Liver (tissue), 9 donors: ENCODE results near the gene HMSD. TPM values are rescaled to one million over a fixed set of nuclear protein-coding genes. Genes with fewer than 3 reads are reported as not detected.

ENCODE experiments used
- DNase-seq: peaks from one replicate; pipeline ENCODE4 v3.0.0-alpha.2; 2017; ENCODE audit warnings: low spot score
- H3K27ac ChIP-seq, 2 donors: one replicate each; pipeline ENCODE4 v1.7.0; 2013; ENCODE audit warnings: inconsistent platforms in 2 of 2, low read length in 2 of 2, control low read depth in 1 of 2, low read depth in 1 of 2, mild to moderate bottlenecking in 1 of 2
- H3K27me3 ChIP-seq, 4 donors: one replicate each; pipeline versions ENCODE4 v1.6.1 to v1.7.0; 2013; ENCODE audit warnings: low read length in 3 of 4, inconsistent platforms in 1 of 4, mild to moderate bottlenecking in 1 of 4, moderate library complexity in 1 of 4; ENCODE audit not compliant: control insufficient read depth in 4 of 4, insufficient read depth in 4 of 4
- H3K36me3 ChIP-seq, 4 donors: one replicate each; pipeline versions ENCODE4 v1.6.1 to v1.7.0; 2013; ENCODE audit warnings: low read length in 3 of 4, mild to moderate bottlenecking in 3 of 4, low read depth in 1 of 4, moderate library complexity in 1 of 4; ENCODE audit not compliant: control insufficient read depth in 4 of 4, insufficient read depth in 3 of 4
- H3K4me1 ChIP-seq, 4 donors: one replicate each; pipeline versions ENCODE4 v1.6.1 to v1.7.0; 2013; ENCODE audit warnings: low read length in 3 of 4, mild to moderate bottlenecking in 3 of 4, moderate library complexity in 1 of 4; ENCODE audit not compliant: control insufficient read depth in 4 of 4, insufficient read depth in 4 of 4
- H3K4me3 ChIP-seq, 3 donors: one replicate each; pipeline versions ENCODE4 v1.6.1 to v1.7.0; 2013; ENCODE audit warnings: low read length in 3 of 3, control low read depth in 1 of 3, low read depth in 1 of 3, mild to moderate bottlenecking in 1 of 3
- H3K9ac ChIP-seq, 2 donors: one replicate each; pipeline ENCODE4 v1.7.0; 2013; ENCODE audit warnings: low read length in 2 of 2, mild to moderate bottlenecking in 2 of 2, moderate library complexity in 2 of 2, control low read depth in 1 of 2, low read depth in 1 of 2
- H3K9me3 ChIP-seq, 4 donors: one replicate each; pipeline versions ENCODE4 v1.6.1 to v1.7.0; 2013; ENCODE audit warnings: low read length in 3 of 4; ENCODE audit not compliant: control insufficient read depth in 4 of 4
- ATF3 ChIP-seq: IDR thresholded peaks from 2 replicates; pipeline ENCODE4 v1.6.1; 2016; ENCODE audit warnings: antibody characterized with exemption
- CTCF ChIP-seq: fragments of 150-350 bp; IDR thresholded peaks from 2 replicates; pipeline ENCODE4 v1.5.1; 2017; ENCODE audit warnings: improper control_type of control experiment, low read depth, low read length; ENCODE audit not compliant: missing input control
- EGR1 ChIP-seq, 2 donors: IDR thresholded peaks; 2 replicates each; pipeline ENCODE4 v1.6.1; 2016 to 2018; ENCODE audit warnings: antibody characterized with exemption in 2 of 2, low read depth in 2 of 2
- FOXA2 ChIP-seq: IDR thresholded peaks from 2 replicates; pipeline ENCODE4 v1.6.1; 2016; ENCODE audit warnings: antibody characterized with exemption
- GABPA ChIP-seq, 2 donors: IDR thresholded peaks in 1 of 2; conservative IDR thresholded peaks in 1 of 2; 2 replicates each; pipeline ENCODE4 v1.6.1; 2016; ENCODE audit warnings: antibody characterized with exemption in 2 of 2, mild to moderate bottlenecking in 1 of 2, moderate library complexity in 1 of 2
- HNF4A ChIP-seq, 2 donors: conservative IDR thresholded peaks; 2 replicates each; pipeline ENCODE4 v1.6.1; 2016; ENCODE audit warnings: antibody characterized with exemption in 2 of 2, mild to moderate bottlenecking in 2 of 2
- HNF4G ChIP-seq: IDR thresholded peaks from 2 replicates; pipeline ENCODE4 v1.6.1; 2016; ENCODE audit warnings: antibody characterized with exemption
- JUND ChIP-seq, 2 donors: IDR thresholded peaks; 2 replicates each; pipeline ENCODE4 v1.6.1; 2016; ENCODE audit warnings: antibody characterized with exemption in 2 of 2
- MAX ChIP-seq: IDR thresholded peaks from 2 replicates; pipeline ENCODE4 v1.6.1; 2016; ENCODE audit warnings: antibody characterized with exemption
- NR2F2 ChIP-seq: IDR thresholded peaks from 2 replicates; pipeline ENCODE4 v1.6.1; 2016; ENCODE audit warnings: antibody characterized with exemption
- RAD21 ChIP-seq, 2 donors: IDR thresholded peaks; 2 replicates each; pipeline ENCODE4 v1.6.1; 2016; ENCODE audit warnings: antibody characterized with exemption in 2 of 2, mild to moderate bottlenecking in 2 of 2
- REST ChIP-seq: IDR thresholded peaks from 2 replicates; pipeline ENCODE4 v1.6.1; 2016; ENCODE audit warnings: antibody characterized with exemption, mild to moderate bottlenecking
- RXRA ChIP-seq, 2 donors: IDR thresholded peaks; 2 replicates each; pipeline ENCODE4 v1.6.1; 2017 to 2018; ENCODE audit warnings: antibody characterized with exemption in 2 of 2, mild to moderate bottlenecking in 1 of 2
- SP1 ChIP-seq: IDR thresholded peaks from 2 replicates; pipeline ENCODE4 v1.6.1; 2018; ENCODE audit warnings: antibody characterized with exemption, mild to moderate bottlenecking
- TAF1 ChIP-seq: conservative IDR thresholded peaks from 2 replicates; pipeline ENCODE4 v1.6.1; 2016; ENCODE audit warnings: antibody characterized with exemption, mild to moderate bottlenecking
- YY1 ChIP-seq: IDR thresholded peaks from 2 replicates; pipeline ENCODE4 v1.6.1; 2016; ENCODE audit warnings: antibody characterized with exemption, mild to moderate bottlenecking
- ZBTB33 ChIP-seq: IDR thresholded peaks from 2 replicates; pipeline ENCODE4 v1.6.1; 2016; ENCODE audit warnings: antibody characterized with exemption
- WGBS: extraction: QIAGEN DNeasy Blood & Tissue Kit; methylation state at CpG from one replicate; pipeline ENCODE4 v1.1.7; 2013; 5-methylcytosine and 5-hydroxymethylcytosine counted together
- polyA plus RNA-seq, 2 donors: library from polyadenylated mRNA; stranded (reverse) in 1 of 2; unstranded in 1 of 2; fragments of 200-250 nt in 1 of 2; fragments of >200 nt in 1 of 2; fragmentation: Nextera tagmentation in 1 of 2; extraction: Ambion mirVana in 1 of 2; gene quantifications; one replicate each; pipeline versions ENCODE4 v1.2.1 to v1.2.3, GENCODE V29; 2013 to 2015
- total RNA-seq, 2 donors: library from RNA; depleted of rRNA; stranded (reverse); fragments of >200 nt; gene quantifications; one replicate each; pipeline ENCODE4 v1.2.3, GENCODE V29; 2014
- donor health status: healthy.
- donor health status: healthy.
- donor health status: healthy.
- donor health status: healthy.
- donor health status: healthy.

HMSD gene
- total and polyA plus RNA-seq, 4 donors = 0.13 to 0.28 (median 0.14) TPM; not detected in 1

- 53% methylated on average over 2 of the region's 2 CpGs for WGBS
- Histone ChIP-seq H3K27me3 (no peaks in the 10 kb centered on the region), H3K9me3 (no peaks in the 10 kb centered on the region), H3K9ac (no peak overlapping the region), H3K4me3 (no peak overlapping the region), H3K36me3 (no peaks in the 10 kb centered on the region), H3K4me1 (no peaks in the 10 kb centered on the region), H3K27ac (no peak overlapping the region)
- no peak for DNase-seq
- TF ChIP-seq HNF4G (no peak), HNF4A (conservative IDR thresholded peaks at IDR 0.05) (no peak)
Observed at GRCh38 chr18:63999871-64000270, 50.8 kb downstream of the HMSD start.

- TF ChIP-seq GABPA (IDR thresholded peaks at IDR 0.05 in 1 of 2, conservative IDR thresholded peaks at IDR 0.05 in 1 of 2) = no peak
- TF ChIP-seq RAD21 (IDR thresholded peaks at IDR 0.05) = no peak
- TF ChIP-seq RXRA (IDR thresholded peaks at IDR 0.05) = no peak
- TF ChIP-seq MAX = no peak
- TF ChIP-seq NR2F2 = no peak
- no peak for TF ChIP-seq ATF3
- TF ChIP-seq JUND (IDR thresholded peaks at IDR 0.05) = no peak
- TF ChIP-seq SP1 = no peak
- TF ChIP-seq HNF4A (conservative IDR thresholded peaks at IDR 0.05) = no peak
- TF ChIP-seq EGR1 (IDR thresholded peaks at IDR 0.05; ENCODE audit: low read depth in 2 of 2) = no peak
- TF ChIP-seq FOXA2 = no peak
- no peak for TF ChIP-seq ZBTB33
- no peak for TF ChIP-seq TAF1
- no peak for TF ChIP-seq REST
- no peak for TF ChIP-seq CTCF
- no peak for TF ChIP-seq HNF4G
- TF ChIP-seq YY1 = no peak
Observed at GRCh38 chr18:64002581-64002980, 53.5 kb downstream of the HMSD start.

More at GRCh38 chr18:64002581-64002980, 53.5 kb downstream of the HMSD start:
- no peak overlapping the region for H3K27ac ChIP-seq
- 43% methylated on average over 41 of the region's 41 CpGs for WGBS
- H3K4me1 ChIP-seq = no peaks in the 10 kb centered on the region
- H3K27me3 ChIP-seq = no peaks in the 10 kb centered on the region
- H3K9ac ChIP-seq = no peak overlapping the region
- H3K9me3 ChIP-seq = no peaks in the 10 kb centered on the region
- H3K36me3 ChIP-seq = no peaks in the 10 kb centered on the region
- no peak overlapping the region for H3K4me3 ChIP-seq
- DNase-seq = no peak
